WTC11 (cell line): ENCODE results near the gene C1orf232. TPM values are rescaled to one million over a fixed set of nuclear protein-coding genes. Genes with fewer than 3 reads are reported as not detected.

ENCODE experiments used
- ATAC-seq: fragments of 200-7000 bp; cut with Tn5 transposase; 2 replicates; pipeline ENCODE4 v1.10.0; 2021; ENCODE audit warnings: mild to moderate bottlenecking, moderate library complexity
- CTCF ChIA-PET: fragments of 300-600 bp; sonication (Branson Sonifier 250); formaldehyde crosslinking; loops from one replicate; lab custom pipeline; 2021; ENCODE audit warnings: antibody characterized with exemption; lab: Charles Lee
- POLR2A ChIA-PET: fragments of 350-600 bp; sonication (Branson Sonifier 250); formaldehyde crosslinking; loops from one replicate; lab custom pipeline; 2021; ENCODE audit warnings: antibody characterized with exemption; lab: Charles Lee
- DNase-seq: peaks from one replicate; pipeline ENCODE4 v3.0.0; 2021; ENCODE audit warnings: low spot score
- H3K27ac Mint-ChIP-seq: 2 replicates; pipeline ENCODE4 v1.8.0; 2021; ENCODE audit warnings: mixed read lengths
- H3K27me3 Mint-ChIP-seq: 2 replicates; pipeline ENCODE4 v1.8.0; 2021; ENCODE audit warnings: low read depth, mild to moderate bottlenecking, moderate library complexity, mixed read lengths
- H3K36me3 Mint-ChIP-seq: 2 replicates; pipeline ENCODE4 v1.8.0; 2021; ENCODE audit warnings: mixed read lengths
- H3K4me1 Mint-ChIP-seq: 2 replicates; pipeline ENCODE4 v1.8.0; 2022; ENCODE audit warnings: mixed read lengths
- H3K4me3 Mint-ChIP-seq: 2 replicates; pipeline ENCODE4 v1.8.0; 2021; ENCODE audit warnings: mild to moderate bottlenecking, moderate library complexity, mixed read lengths
- H3K9me3 Mint-ChIP-seq: 2 replicates; pipeline ENCODE4 v1.8.0; 2021; ENCODE audit warnings: mixed read lengths
- ATF1 ChIP-seq: sonication (generic); formaldehyde crosslinking; IDR thresholded peaks from 2 replicates; pipeline ENCODE4 v1.8.1; 2023; ENCODE audit warnings: mild to moderate bottlenecking, moderate library complexity, missing genetic modification reagents
- CREM ChIP-seq: sonication (generic); formaldehyde crosslinking; IDR thresholded peaks from 2 replicates; pipeline ENCODE4 v1.8.1; 2022; ENCODE audit warnings: mild to moderate bottlenecking, missing genetic modification reagents, moderate library complexity
- ERG ChIP-seq: fragments of 250-450 bp; sonication (Bioruptor Pico); IDR thresholded peaks from 2 replicates; pipeline ENCODE4 v1.8.0; 2021; ENCODE audit warnings: mild to moderate bottlenecking
- ESRRA ChIP-seq: sonication (generic); formaldehyde crosslinking; IDR thresholded peaks from 2 replicates; pipeline ENCODE4 v1.8.1; 2022; ENCODE audit warnings: mild to moderate bottlenecking, missing genetic modification reagents, borderline replicate concordance
- FOXK1 ChIP-seq: sonication (generic); formaldehyde crosslinking; IDR thresholded peaks from 2 replicates; pipeline ENCODE4 v1.8.0; 2022; ENCODE audit warnings: mild to moderate bottlenecking, moderate library complexity, missing genetic modification reagents
- FOXP1 ChIP-seq: sonication (generic); formaldehyde crosslinking; IDR thresholded peaks from 2 replicates; pipeline ENCODE4 v1.8.0; 2022; ENCODE audit warnings: missing genetic modification reagents, mild to moderate bottlenecking, moderate library complexity, borderline replicate concordance
- HMGA2 ChIP-seq: fragments of 250-450 bp; sonication (Bioruptor Pico); IDR thresholded peaks from 2 replicates; pipeline ENCODE4 v1.4.0; 2021; ENCODE audit warnings: mild to moderate bottlenecking, moderate library complexity
- JUN ChIP-seq: sonication (generic); formaldehyde crosslinking; IDR thresholded peaks from 2 replicates; pipeline ENCODE4 v1.8.0; 2023; ENCODE audit warnings: mild to moderate bottlenecking, missing genetic modification reagents
- MXD4 ChIP-seq: fragments of 250-450 bp; sonication (Bioruptor Pico); IDR thresholded peaks from 2 replicates; pipeline ENCODE4 v1.8.0; 2021; ENCODE audit warnings: mild to moderate bottlenecking, moderate library complexity, borderline replicate concordance
- NFYB ChIP-seq: sonication (generic); formaldehyde crosslinking; conservative IDR thresholded peaks from 2 replicates; pipeline ENCODE4 v1.8.0; 2022; ENCODE audit warnings: low read depth, missing genetic modification reagents
- PRRX2 ChIP-seq: fragments of 250-450 bp; sonication (Bioruptor Pico); IDR thresholded peaks from 2 replicates; pipeline ENCODE4 v1.8.0; 2021; ENCODE audit warnings: mild to moderate bottlenecking
- RORB ChIP-seq: fragments of 250-450 bp; sonication (Bioruptor Pico); IDR thresholded peaks from 2 replicates; pipeline ENCODE4 v1.9.0; 2021; ENCODE audit warnings: mild to moderate bottlenecking
- SMAD4 ChIP-seq: sonication (generic); formaldehyde crosslinking; IDR thresholded peaks from 2 replicates; pipeline ENCODE4 v1.8.0; 2022; ENCODE audit warnings: mild to moderate bottlenecking, missing genetic modification reagents
- SOX15 ChIP-seq: fragments of 250-450 bp; sonication (Bioruptor Pico); IDR thresholded peaks from 2 replicates; pipeline ENCODE4 v1.9.0; 2021; ENCODE audit warnings: mild to moderate bottlenecking
- STAT6 ChIP-seq: sonication (generic); formaldehyde crosslinking; conservative IDR thresholded peaks from 2 replicates; pipeline ENCODE4 v1.8.1; 2023; ENCODE audit warnings: mild to moderate bottlenecking, low read depth, missing genetic modification reagents, moderate library complexity
- TCF7 ChIP-seq: sonication (generic); formaldehyde crosslinking; IDR thresholded peaks from 2 replicates; pipeline ENCODE4 v1.8.0; 2022; ENCODE audit warnings: mild to moderate bottlenecking, low read depth, missing genetic modification reagents, moderate library complexity
- TEAD4 ChIP-seq: sonication (generic); formaldehyde crosslinking; IDR thresholded peaks from 2 replicates; pipeline ENCODE4 v1.8.0; 2022; ENCODE audit warnings: mild to moderate bottlenecking, missing genetic modification reagents
- TP53 ChIP-seq: sonication (generic); formaldehyde crosslinking; IDR thresholded peaks from 2 replicates; pipeline ENCODE4 v1.8.1; 2023; ENCODE audit warnings: mild to moderate bottlenecking, missing genetic modification reagents
- ZBTB21 ChIP-seq: sonication (generic); formaldehyde crosslinking; IDR thresholded peaks from 2 replicates; pipeline ENCODE4 v1.8.1; 2023; ENCODE audit warnings: mild to moderate bottlenecking, missing genetic modification reagents, borderline replicate concordance
- ZNF121 ChIP-seq: sonication (generic); formaldehyde crosslinking; IDR thresholded peaks from 2 replicates; pipeline ENCODE4 v1.8.0; 2023; ENCODE audit warnings: missing genetic modification reagents
- ZNF232 ChIP-seq: sonication (generic); formaldehyde crosslinking; IDR thresholded peaks from 2 replicates; pipeline ENCODE4 v1.8.0; 2022; ENCODE audit warnings: mild to moderate bottlenecking, missing genetic modification reagents
- ZNF263 ChIP-seq: sonication (generic); formaldehyde crosslinking; IDR thresholded peaks from 2 replicates; pipeline ENCODE4 v1.8.1; 2022; ENCODE audit warnings: low read depth, mild to moderate bottlenecking, moderate library complexity, missing genetic modification reagents
- ZNF317 ChIP-seq: sonication (generic); formaldehyde crosslinking; IDR thresholded peaks from 2 replicates; pipeline ENCODE4 v1.8.1; 2023; ENCODE audit warnings: low read depth, mild to moderate bottlenecking, moderate library complexity, missing genetic modification reagents, borderline replicate concordance
- ZNF416 ChIP-seq: fragments of 250-450 bp; sonication (Bioruptor Pico); IDR thresholded peaks from 2 replicates; pipeline ENCODE4 v1.9.0; 2021; ENCODE audit warnings: mild to moderate bottlenecking, inconsistent platforms
- ZNF423 ChIP-seq: fragments of 250-450 bp; sonication (Bioruptor Pico); IDR thresholded peaks from 2 replicates; pipeline ENCODE4 v2.1.2; 2022; ENCODE audit warnings: mild to moderate bottlenecking, moderate library complexity
- total RNA-seq: library from RNA; stranded (reverse); gene quantifications from 3 replicates; pipeline ENCODE4 v1.2.3, GENCODE V29; 2021
- TF ChIP-seq, protein P1 (sequence below): sonication (generic); formaldehyde crosslinking; IDR thresholded peaks from 2 replicates; pipeline ENCODE4 v1.8.0; 2022; ENCODE audit warnings: mild to moderate bottlenecking, missing genetic modification reagents
- TF ChIP-seq, protein P2 (sequence below): sonication (generic); formaldehyde crosslinking; IDR thresholded peaks from 2 replicates; pipeline ENCODE4 v1.8.1; 2022; ENCODE audit warnings: low read depth, missing genetic modification reagents, borderline replicate concordance
- TF ChIP-seq, protein P3 (sequence below): fragments of 250-450 bp; sonication (Bioruptor Pico); IDR thresholded peaks from 2 replicates; pipeline ENCODE4 v2.1.2; 2022; ENCODE audit warnings: mild to moderate bottlenecking, moderate library complexity

C1orf232 gene
- total RNA-seq, 1 experiment from 2014 or later, result not detected

GRCh38 chr1:26160527-26161414 lies 8.0 kb downstream of the C1orf232 start (continued):
- TF ChIP-seq HMGA2 (CRISPR knock-in tag) (no peak), ERG (no peak), ZNF416 (no peak), RORB (CRISPR knock-in tag) (no peak), ZNF263 (no peak), MXD4 (CRISPR knock-in tag) (no peak), TP53 (CRISPR knock-in tag) (no peak), NFYB (CRISPR knock-in tag) (no peak), ESRRA (CRISPR knock-in tag) (no peak), STAT6 (CRISPR knock-in tag) (no peak), FOXK1 (CRISPR knock-in tag) (no peak), SOX15 (no peak), ATF1 (CRISPR knock-in tag) (no peak), ZNF121 (CRISPR knock-in tag) (no peak), TEAD4 (CRISPR knock-in tag) (no peak), JUN (no peak)

DNA sequence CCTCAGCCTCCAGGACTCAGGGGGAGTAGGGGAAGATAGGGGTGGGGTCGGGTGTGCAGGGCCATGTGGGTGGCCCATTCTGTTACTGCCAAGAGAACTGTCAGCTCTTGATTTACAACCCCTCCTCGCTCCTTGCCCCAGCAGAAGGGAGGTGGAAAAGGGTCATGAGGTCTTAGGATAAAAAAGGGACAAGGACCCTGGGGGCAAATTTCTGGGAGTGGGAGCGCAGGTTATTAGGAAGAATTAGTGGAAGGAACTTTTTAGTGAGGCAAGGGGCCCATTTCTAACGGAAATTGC lies 9.1 kb downstream of the C1orf232 start:
- Mint-ChIP-seq H3K4me1 (peaks cover 61% of the 10 kb centered on the region), H3K27ac (no peak overlapping the region)
- CTCF ChIA-PET, result interaction anchor here (1.2 kb wide), 1 partner anchor 10 kb away, joined by 5 read pairs; the partner anchor contains the start of gene ZNF593
- no peak for TF ChIP-seq SMAD4 (CRISPR knock-in tag)
- TF ChIP-seq TCF7, result no peak
- TF ChIP-seq FOXK1 (CRISPR knock-in tag), result no peak
- no peak for TF ChIP-seq ZNF232 (CRISPR knock-in tag)
- TF ChIP-seq SOX15, result no peak
- no peak for TF ChIP-seq FOXP1 (CRISPR knock-in tag)
- TF ChIP-seq ZBTB21 (CRISPR knock-in tag), result no peak
- TF ChIP-seq, protein P1, sequence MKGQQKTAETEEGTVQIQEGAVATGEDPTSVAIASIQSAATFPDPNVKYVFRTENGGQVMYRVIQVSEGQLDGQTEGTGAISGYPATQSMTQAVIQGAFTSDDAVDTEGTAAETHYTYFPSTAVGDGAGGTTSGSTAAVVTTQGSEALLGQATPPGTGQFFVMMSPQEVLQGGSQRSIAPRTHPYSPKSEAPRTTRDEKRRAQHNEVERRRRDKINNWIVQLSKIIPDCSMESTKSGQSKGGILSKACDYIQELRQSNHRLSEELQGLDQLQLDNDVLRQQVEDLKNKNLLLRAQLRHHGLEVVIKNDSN (CRISPR knock-in tag), result no peak
- no peak for TF ChIP-seq ATF1 (CRISPR knock-in tag)
- TF ChIP-seq PRRX2, result no peak
- no peak for TF ChIP-seq JUN
- no peak for TF ChIP-seq CREM (CRISPR knock-in tag)
- TF ChIP-seq ZNF317, result no peak
- no peak for TF ChIP-seq ERG
- no peak for TF ChIP-seq ZNF423
- TF ChIP-seq, protein P2, sequence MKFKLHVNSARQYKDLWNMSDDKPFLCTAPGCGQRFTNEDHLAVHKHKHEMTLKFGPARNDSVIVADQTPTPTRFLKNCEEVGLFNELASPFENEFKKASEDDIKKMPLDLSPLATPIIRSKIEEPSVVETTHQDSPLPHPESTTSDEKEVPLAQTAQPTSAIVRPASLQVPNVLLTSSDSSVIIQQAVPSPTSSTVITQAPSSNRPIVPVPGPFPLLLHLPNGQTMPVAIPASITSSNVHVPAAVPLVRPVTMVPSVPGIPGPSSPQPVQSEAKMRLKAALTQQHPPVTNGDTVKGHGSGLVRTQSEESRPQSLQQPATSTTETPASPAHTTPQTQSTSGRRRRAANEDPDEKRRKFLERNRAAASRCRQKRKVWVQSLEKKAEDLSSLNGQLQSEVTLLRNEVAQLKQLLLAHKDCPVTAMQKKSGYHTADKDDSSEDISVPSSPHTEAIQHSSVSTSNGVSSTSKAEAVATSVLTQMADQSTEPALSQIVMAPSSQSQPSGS (CRISPR knock-in tag), result no peak
- TF ChIP-seq, protein P3, sequence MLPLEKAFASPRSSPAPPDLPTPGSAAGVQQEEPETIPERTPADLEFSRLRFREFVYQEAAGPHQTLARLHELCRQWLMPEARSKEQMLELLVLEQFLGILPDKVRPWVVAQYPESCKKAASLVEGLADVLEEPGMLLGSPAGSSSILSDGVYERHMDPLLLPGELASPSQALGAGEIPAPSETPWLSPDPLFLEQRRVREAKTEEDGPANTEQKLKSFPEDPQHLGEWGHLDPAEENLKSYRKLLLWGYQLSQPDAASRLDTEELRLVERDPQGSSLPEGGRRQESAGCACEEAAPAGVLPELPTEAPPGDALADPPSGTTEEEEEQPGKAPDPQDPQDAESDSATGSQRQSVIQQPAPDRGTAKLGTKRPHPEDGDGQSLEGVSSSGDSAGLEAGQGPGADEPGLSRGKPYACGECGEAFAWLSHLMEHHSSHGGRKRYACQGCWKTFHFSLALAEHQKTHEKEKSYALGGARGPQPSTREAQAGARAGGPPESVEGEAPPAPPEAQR (CRISPR knock-in tag), result no peak

More for the DNA sequence above, 9.1 kb downstream of the C1orf232 start:
- no peak overlapping the region for H3K4me3 Mint-ChIP-seq
- no peak for DNase-seq
- H3K36me3 Mint-ChIP-seq, result no peaks in the 10 kb centered on the region
- no peak for ATAC-seq
- POLR2A ChIA-PET, result no interaction called here
- no peaks in the 10 kb centered on the region for H3K9me3 Mint-ChIP-seq
- peaks cover 96% of the 10 kb centered on the region for H3K27me3 Mint-ChIP-seq
